A673 (cell line): ENCODE results near the gene C11orf16. TPM values are rescaled to one million over a fixed set of nuclear protein-coding genes. Genes with fewer than 3 reads are reported as not detected.
"Not testable (repeated sequence)": the region's sequence is repeated elsewhere in the genome, so short reads cannot be mapped to it uniquely, and the experiment has no call there.

Source experiments
- Bru-seq: library from RNA; stranded (reverse); fragments of 400-500 nt; gene quantifications from one replicate; lab custom pipeline; 2021; lab: Mats Ljungman, UMichigan
- BruChase-seq, 2 experiments: library from RNA; stranded (reverse); fragments of 400-500 nt; gene quantifications; one replicate each; lab custom pipeline; 2021; lab: Mats Ljungman, UMichigan
- BruUV-seq: library from RNA; stranded (reverse); fragments of 400-500 nt; replicated peaks from 2 replicates; lab custom pipeline; 2021; lab: Mats Ljungman, UMichigan
- CTCF ChIA-PET: fragments of 300-600 bp; sonication (Branson Sonifier 250); formaldehyde crosslinking; loops from one replicate; lab custom pipeline; 2022; ENCODE audit warnings: antibody characterized with exemption; lab: Charles Lee
- POLR2A ChIA-PET: fragments of 300-600 bp; sonication (Branson Sonifier 250); formaldehyde crosslinking; loops from one replicate; lab custom pipeline; 2022; ENCODE audit warnings: antibody characterized with exemption; ENCODE audit not compliant: low non-redundant PET; lab: Charles Lee
- DNase-seq: peaks from one replicate; pipeline ENCODE4 v3.0.0-alpha.2; 2015; ENCODE audit warnings: low spot score
- H3K27ac ChIP-seq: fragments of 200-600 bp; sonication (generic); 2 replicates; pipeline ENCODE4 v1.5.1; 2016; ENCODE audit warnings: mixed run types, low read depth, mild to moderate bottlenecking, mixed read lengths, antibody characterized with exemption, low read length; ENCODE audit not compliant: poor library complexity, severe bottlenecking
- H3K27me3 ChIP-seq: fragments of 200-600 bp; sonication (generic); replicated peaks from 2 replicates; pipeline ENCODE4 v1.6.1; 2017; ENCODE audit warnings: mixed run types, low read depth, mild to moderate bottlenecking, mixed read lengths, antibody characterized with exemption, low read length; ENCODE audit not compliant: insufficient read depth, poor library complexity
- H3K36me3 ChIP-seq: fragments of 200-600 bp; sonication (generic); 2 replicates; pipeline ENCODE4 v1.6.1; 2016; ENCODE audit warnings: mixed run types, mild to moderate bottlenecking, mixed read lengths, antibody characterized with exemption, low read length; ENCODE audit not compliant: insufficient read depth, poor library complexity, severe bottlenecking
- H3K4me1 ChIP-seq: fragments of 200-600 bp; sonication (generic); 2 replicates; pipeline ENCODE4 v1.6.1; 2017; ENCODE audit warnings: mixed run types, mild to moderate bottlenecking, mixed read lengths, antibody characterized with exemption, low read length; ENCODE audit not compliant: insufficient read depth, poor library complexity, severe bottlenecking
- H3K4me3 ChIP-seq: fragments of 200-600 bp; sonication (generic); 2 replicates; pipeline ENCODE4 v1.5.1; 2016; ENCODE audit warnings: low read depth, mixed run types, mild to moderate bottlenecking, mixed read lengths, low read length; ENCODE audit not compliant: poor library complexity, severe bottlenecking
- H3K9me3 ChIP-seq: fragments of 200-600 bp; sonication (generic); 2 replicates; pipeline ENCODE4 v1.6.1; 2016; ENCODE audit warnings: mixed run types, low read depth, mild to moderate bottlenecking, mixed read lengths, antibody characterized with exemption, low read length; ENCODE audit not compliant: poor library complexity, severe bottlenecking
- EZH2 ChIP-seq: fragments of 200-600 bp; sonication (generic); IDR thresholded peaks from 2 replicates; pipeline ENCODE4 v1.6.1; 2017; ENCODE audit warnings: borderline replicate concordance, low read depth, mild to moderate bottlenecking, mixed read lengths, antibody characterized with exemption, low read length; ENCODE audit not compliant: poor library complexity, severe bottlenecking
- intact Hi-C: fragments of 100-400 bp; cut with micrococcal nuclease; formaldehyde crosslinking; loops from one replicate; pipeline ENCODE4 v1.10.0; 2022; ENCODE audit not compliant: unreplicated experiment
- long read RNA-seq: library from polyadenylated mRNA; stranded (forward); transcript quantifications from one replicate; pipeline ENCODE4 v2.0.0, GENCODE V29; 2022
- total RNA-seq: library from RNA; stranded (reverse); gene quantifications from 2 replicates; pipeline ENCODE4 v1.2.3, GENCODE V29; 2021
- TF ChIP-seq, protein P1 (sequence below): fragments of 300-800, 200-600 bp; sonication (generic); conservative IDR thresholded peaks from 2 replicates; pipeline ENCODE4 v1.5.1; 2017; ENCODE audit warnings: low read depth, mild to moderate bottlenecking, antibody characterized with exemption, low read length, moderate library complexity, mixed read lengths

C11orf16 gene, protein sequence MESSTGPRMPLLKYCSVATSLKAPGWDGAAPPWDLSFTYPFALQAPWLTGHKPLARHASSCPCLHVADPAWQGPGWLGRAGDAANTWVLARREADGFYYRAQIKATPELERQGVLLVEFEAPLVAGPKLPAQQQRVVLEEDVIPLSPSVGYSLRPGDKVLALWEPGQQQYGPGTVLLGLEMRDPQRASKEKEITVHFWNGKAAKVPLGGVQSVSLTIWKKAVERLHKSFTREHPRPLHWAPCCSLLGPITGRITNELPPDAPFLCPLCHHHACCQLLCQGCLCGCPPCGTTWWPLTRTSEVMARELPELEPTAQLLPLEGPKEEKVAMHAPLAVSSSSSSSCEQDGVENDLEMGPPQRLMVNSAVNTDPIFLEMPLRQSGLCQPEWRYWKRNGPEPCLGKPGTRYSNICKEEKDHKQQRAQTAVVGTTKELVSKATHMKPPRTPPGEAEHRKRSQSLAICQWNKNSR
- not detected in 2 replicates for total RNA-seq
- not detected for Bru-seq, nascent RNA
- not detected for BruChase-seq, experiment 1, labeled RNA remaining after a 2-hour chase
- BruChase-seq, experiment 2, labeled RNA remaining after a 6-hour chase = not detected
- long read RNA-seq, partial matches to known transcripts = 0 of 1 reads
- long read RNA-seq, other reads (novel, unspliced or antisense) = 1 of 1 reads

DNA sequence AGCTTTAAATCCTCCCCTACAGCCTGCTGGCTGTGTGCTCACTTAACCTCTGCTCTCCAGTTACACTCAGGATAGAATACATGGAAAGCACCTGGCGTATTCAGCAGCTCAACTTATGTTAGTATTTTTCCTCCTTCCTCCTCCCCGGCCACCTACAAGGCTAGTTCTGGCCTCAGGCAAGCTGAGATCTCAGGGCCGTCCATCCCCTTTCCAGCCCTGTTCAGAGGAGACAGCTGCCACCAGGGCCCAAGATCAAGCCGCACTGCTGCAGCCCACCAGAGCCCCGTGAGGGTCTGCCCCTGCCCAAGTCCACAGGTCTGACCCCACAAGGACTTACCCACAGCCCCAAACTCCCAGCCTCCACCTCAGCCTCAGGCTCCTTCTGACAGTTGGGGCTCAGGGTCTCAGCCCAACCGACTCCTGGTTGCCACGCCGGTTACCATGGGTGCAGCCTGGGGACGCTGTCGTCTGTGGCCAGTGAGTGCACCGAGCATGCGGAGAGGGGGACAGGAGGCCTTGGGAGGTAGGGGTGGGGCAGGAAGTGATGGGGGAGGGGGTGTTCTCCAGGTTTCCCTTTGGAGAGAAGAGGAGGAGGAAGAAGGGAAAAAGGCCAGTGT is at the start of gene C11orf16:
TSS of gene C11orf16 (minus strand) at position 384 of the 617 bp plus-strand sequence. CDS start 639 bp downstream, outside the sequence.
- Histone ChIP-seq H3K4me3 (no peak within 1 kb of the TSS), H3K4me1 (peaks cover 7% of the 10 kb centered on the region), H3K36me3 (no peaks in the 10 kb centered on the region), H3K9me3 (no peaks in the 10 kb centered on the region), H3K27me3 (no peaks in the 10 kb centered on the region), H3K27ac (no peak within 1 kb of the TSS)
- BruUV-seq = no TSS peak
- ChIA-PET CTCF (no interaction called here), POLR2A (no interaction called here)
- TF ChIP-seq EZH2 = no peak
- TF ChIP-seq, protein P1, sequence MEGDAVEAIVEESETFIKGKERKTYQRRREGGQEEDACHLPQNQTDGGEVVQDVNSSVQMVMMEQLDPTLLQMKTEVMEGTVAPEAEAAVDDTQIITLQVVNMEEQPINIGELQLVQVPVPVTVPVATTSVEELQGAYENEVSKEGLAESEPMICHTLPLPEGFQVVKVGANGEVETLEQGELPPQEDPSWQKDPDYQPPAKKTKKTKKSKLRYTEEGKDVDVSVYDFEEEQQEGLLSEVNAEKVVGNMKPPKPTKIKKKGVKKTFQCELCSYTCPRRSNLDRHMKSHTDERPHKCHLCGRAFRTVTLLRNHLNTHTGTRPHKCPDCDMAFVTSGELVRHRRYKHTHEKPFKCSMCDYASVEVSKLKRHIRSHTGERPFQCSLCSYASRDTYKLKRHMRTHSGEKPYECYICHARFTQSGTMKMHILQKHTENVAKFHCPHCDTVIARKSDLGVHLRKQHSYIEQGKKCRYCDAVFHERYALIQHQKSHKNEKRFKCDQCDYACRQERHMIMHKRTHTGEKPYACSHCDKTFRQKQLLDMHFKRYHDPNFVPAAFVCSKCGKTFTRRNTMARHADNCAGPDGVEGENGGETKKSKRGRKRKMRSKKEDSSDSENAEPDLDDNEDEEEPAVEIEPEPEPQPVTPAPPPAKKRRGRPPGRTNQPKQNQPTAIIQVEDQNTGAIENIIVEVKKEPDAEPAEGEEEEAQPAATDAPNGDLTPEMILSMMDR = no peak
- DNase-seq = no peak
- intact Hi-C loops = no loop called here

DNA sequence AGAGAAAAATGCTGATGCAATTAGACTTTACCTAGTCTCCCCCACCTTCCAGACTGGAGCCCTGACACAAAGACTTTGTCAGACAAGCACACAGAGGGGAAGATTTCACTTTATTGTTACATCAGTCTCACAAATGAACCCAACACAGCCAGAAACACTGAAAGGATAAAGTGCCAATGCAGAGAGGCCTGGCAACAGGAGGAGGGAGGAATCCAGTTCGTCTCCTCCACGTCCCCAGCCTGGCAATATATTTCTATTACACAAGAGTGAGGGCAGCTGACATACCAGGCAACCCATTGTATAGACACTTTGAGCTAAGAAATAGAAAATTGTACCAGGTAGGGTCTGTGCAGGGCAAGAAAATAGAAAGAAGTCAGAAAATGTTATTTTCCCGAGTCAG is 47.7 kb upstream of the C11orf16 start:
- CTCF ChIA-PET = no interaction called here
- TF ChIP-seq, protein P1 = no peak
- no peak for TF ChIP-seq EZH2
- intact Hi-C loops = no loop called here
- Histone ChIP-seq H3K36me3 (no peaks in the 10 kb centered on the region), H3K27me3 (no peaks in the 10 kb centered on the region), H3K9me3 (no peaks in the 10 kb centered on the region), H3K4me3 (no peak overlapping the region), H3K27ac (no peak overlapping the region), H3K4me1 (no peaks in the 10 kb centered on the region)
- BruUV-seq = no TSS peak
- POLR2A ChIA-PET = no interaction called here
- DNase-seq = no peak

DNA sequence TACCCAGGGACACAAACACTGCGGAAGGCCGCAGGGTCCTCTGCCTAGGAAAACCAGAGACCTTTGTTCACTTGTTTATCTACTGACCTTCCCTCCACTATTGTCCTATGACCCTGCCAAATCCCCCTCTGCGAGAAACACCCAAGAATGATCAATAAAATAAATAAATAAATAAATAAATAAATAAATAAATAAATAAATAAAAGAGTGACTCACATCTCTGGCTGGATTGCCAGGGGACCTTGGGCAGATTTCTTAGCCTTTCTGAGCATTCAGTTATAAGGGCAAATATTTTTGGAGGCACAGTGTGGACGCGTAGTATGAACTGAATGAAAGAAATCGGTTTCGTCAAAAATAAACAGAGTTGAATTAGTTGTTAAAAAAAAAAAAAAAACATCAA is 46.6 kb upstream of the C11orf16 start:
- DNase-seq, BruUV-seq, POLR2A ChIA-PET, H3K4me3 ChIP-seq, H3K9me3 ChIP-seq, H3K27me3 ChIP-seq, H3K27ac ChIP-seq, H3K36me3 ChIP-seq, intact Hi-C loops, CTCF ChIA-PET, H3K4me1 ChIP-seq: not testable (repeated sequence)
